ENCODE data around the gene SLIT3. TPM values are rescaled to one million over a fixed set of nuclear protein-coding genes. Genes with fewer than 3 reads are reported as not detected.

SLIT3 gene
- total and polyA plus RNA-seq, 10 of the 15 experiments (the other 5 are each of a cell fraction or from before 2014, with no cell fraction given) = 0.05 TPM; not detected in 9

DNA sequence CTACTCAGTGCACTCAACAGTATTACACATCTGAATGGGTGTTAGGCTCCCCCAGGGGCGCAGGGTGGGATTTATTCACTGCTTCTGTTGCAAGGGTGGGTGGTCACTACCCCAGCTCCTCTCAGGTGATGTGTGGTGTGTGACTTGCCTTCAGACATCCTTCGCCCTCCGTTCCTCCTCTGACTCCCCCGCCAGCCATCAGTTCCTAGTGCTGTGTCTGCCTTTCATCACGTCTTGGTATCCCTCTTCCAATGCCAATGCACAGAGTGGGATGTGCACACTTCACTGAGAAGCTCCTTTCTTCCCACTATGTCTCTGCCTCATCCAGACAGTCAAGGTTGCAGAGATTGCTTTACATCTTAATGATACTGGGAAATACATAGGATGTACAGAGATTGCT is 79.4 kb downstream of the SLIT3 start:
- Histone ChIP-seq H3K79me2 (ENCODE audit: control insufficient read depth, insufficient read depth, low read length) (no peaks in the 10 kb centered on the region), H3K27ac (ENCODE audit: control insufficient read depth, insufficient read depth) (no peak overlapping the region), H3K4me2 (ENCODE audit: control insufficient read depth, insufficient read depth) (no peak overlapping the region), H3K9ac (ENCODE audit: control insufficient read depth, insufficient read depth, low read length) (no peak overlapping the region), H3K36me3 (ENCODE audit: control insufficient read depth in 2 of 2, insufficient read depth in 2 of 2, low read length in 1 of 2) (no peaks in the 10 kb centered on the region), H3K27me3 (replicated peaks in 1 of 2; ENCODE audit: control insufficient read depth in 2 of 2, insufficient read depth in 2 of 2, low read length in 1 of 2) (0 out of 4 replicates have a peak, but pooled peaks cover 0 to 3% of the 10 kb centered on the region in 2 experiments), H3K4me1 (ENCODE audit: control insufficient read depth, insufficient read depth, low read length) (no peaks in the 10 kb centered on the region), H4K20me1 (ENCODE audit: control insufficient read depth, insufficient read depth) (no peaks in the 10 kb centered on the region), H2AFZ (ENCODE audit: control insufficient read depth, low read depth, low read length) (no peak overlapping the region), H3K4me3 (no peak overlapping the region), H3K9me3 (replicated peaks; ENCODE audit: control insufficient read depth, insufficient read depth, low read length) (no peaks in the 10 kb centered on the region)
- in situ Hi-C loops (cut with MboI) = no loop called here
- intact Hi-C loops (cut with micrococcal nuclease; ENCODE audit: unreplicated experiment) = no loop called here
- FAIRE-seq (no peak), DNase-seq (ENCODE audit: low read depth, low spot score) (no peak), ATAC-seq (no peak)
- ChIA-PET POLR2A (no interaction called here), SMC1A (ENCODE audit: uncharacterized antibody, unreplicated experiment) (no interaction called here), CTCF (interaction anchor here (0.5 kb wide), 1 partner anchor 15 kb away, joined by 3 read pairs; no protein-coding TSS in a partner anchor), RAD21 (ENCODE audit: unreplicated experiment) (no interaction called here)
- WGBS (ENCODE audit: insufficient coverage, insufficient replicate concordance, low lambda C conversion rate, missing lambda C conversion rate) = 40% methylated on average over 5 of the region's 5 CpGs
- TF ChIP-seq MYB (IDR thresholded peaks at IDR 0.05; ENCODE audit: borderline replicate concordance, low read depth, low read length) (no peak), SMAD5 (IDR thresholded peaks at IDR 0.05; ENCODE audit: low read depth) (no peak), JUND (IDR thresholded peaks at IDR 0.05; ENCODE audit: low read depth, low read length) (no peak), CREB1 (IDR thresholded peaks at IDR 0.05; ENCODE audit: low read depth) (no peak), KDM1A (IDR thresholded peaks at IDR 0.05; ENCODE audit: borderline replicate concordance) (no peak), TAF1 (IDR thresholded peaks at IDR 0.05; ENCODE audit: borderline replicate concordance, low read depth, low read length) (no peak), CBX5 (IDR thresholded peaks at IDR 0.05; ENCODE audit: low read depth) (no peak), EED (IDR thresholded peaks at IDR 0.05; ENCODE audit: low read depth) (no peak), TCF3 (IDR thresholded peaks at IDR 0.05; ENCODE audit: borderline replicate concordance, insufficient read depth, low read depth, low read length) (no peak)
- TF ChIP-seq, protein P1, sequence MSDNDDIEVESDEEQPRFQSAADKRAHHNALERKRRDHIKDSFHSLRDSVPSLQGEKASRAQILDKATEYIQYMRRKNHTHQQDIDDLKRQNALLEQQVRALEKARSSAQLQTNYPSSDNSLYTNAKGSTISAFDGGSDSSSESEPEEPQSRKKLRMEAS (IDR thresholded peaks at IDR 0.05; ENCODE audit: low read depth, low read length) = no peak
- TF ChIP-seq, protein P2, sequence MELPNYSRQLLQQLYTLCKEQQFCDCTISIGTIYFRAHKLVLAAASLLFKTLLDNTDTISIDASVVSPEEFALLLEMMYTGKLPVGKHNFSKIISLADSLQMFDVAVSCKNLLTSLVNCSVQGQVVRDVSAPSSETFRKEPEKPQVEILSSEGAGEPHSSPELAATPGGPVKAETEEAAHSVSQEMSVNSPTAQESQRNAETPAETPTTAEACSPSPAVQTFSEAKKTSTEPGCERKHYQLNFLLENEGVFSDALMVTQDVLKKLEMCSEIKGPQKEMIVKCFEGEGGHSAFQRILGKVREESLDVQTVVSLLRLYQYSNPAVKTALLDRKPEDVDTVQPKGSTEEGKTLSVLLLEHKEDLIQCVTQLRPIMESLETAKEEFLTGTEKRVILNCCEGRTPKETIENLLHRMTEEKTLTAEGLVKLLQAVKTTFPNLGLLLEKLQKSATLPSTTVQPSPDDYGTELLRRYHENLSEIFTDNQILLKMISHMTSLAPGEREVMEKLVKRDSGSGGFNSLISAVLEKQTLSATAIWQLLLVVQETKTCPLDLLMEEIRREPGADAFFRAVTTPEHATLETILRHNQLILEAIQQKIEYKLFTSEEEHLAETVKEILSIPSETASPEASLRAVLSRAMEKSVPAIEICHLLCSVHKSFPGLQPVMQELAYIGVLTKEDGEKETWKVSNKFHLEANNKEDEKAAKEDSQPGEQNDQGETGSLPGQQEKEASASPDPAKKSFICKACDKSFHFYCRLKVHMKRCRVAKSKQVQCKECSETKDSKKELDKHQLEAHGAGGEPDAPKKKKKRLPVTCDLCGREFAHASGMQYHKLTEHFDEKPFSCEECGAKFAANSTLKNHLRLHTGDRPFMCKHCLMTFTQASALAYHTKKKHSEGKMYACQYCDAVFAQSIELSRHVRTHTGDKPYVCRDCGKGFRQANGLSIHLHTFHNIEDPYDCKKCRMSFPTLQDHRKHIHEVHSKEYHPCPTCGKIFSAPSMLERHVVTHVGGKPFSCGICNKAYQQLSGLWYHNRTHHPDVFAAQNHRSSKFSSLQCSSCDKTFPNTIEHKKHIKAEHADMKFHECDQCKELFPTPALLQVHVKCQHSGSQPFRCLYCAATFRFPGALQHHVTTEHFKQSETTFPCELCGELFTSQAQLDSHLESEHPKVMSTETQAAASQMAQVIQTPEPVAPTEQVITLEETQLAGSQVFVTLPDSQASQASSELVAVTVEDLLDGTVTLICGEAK (IDR thresholded peaks at IDR 0.05; ENCODE audit: borderline replicate concordance) = no peak
- TF ChIP-seq, protein P3, sequence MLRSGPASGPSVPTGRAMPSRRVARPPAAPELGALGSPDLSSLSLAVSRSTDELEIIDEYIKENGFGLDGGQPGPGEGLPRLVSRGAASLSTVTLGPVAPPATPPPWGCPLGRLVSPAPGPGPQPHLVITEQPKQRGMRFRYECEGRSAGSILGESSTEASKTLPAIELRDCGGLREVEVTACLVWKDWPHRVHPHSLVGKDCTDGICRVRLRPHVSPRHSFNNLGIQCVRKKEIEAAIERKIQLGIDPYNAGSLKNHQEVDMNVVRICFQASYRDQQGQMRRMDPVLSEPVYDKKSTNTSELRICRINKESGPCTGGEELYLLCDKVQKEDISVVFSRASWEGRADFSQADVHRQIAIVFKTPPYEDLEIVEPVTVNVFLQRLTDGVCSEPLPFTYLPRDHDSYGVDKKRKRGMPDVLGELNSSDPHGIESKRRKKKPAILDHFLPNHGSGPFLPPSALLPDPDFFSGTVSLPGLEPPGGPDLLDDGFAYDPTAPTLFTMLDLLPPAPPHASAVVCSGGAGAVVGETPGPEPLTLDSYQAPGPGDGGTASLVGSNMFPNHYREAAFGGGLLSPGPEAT (IDR thresholded peaks at IDR 0.05; ENCODE audit: low read depth) = no peak
- TF ChIP-seq, protein P4, sequence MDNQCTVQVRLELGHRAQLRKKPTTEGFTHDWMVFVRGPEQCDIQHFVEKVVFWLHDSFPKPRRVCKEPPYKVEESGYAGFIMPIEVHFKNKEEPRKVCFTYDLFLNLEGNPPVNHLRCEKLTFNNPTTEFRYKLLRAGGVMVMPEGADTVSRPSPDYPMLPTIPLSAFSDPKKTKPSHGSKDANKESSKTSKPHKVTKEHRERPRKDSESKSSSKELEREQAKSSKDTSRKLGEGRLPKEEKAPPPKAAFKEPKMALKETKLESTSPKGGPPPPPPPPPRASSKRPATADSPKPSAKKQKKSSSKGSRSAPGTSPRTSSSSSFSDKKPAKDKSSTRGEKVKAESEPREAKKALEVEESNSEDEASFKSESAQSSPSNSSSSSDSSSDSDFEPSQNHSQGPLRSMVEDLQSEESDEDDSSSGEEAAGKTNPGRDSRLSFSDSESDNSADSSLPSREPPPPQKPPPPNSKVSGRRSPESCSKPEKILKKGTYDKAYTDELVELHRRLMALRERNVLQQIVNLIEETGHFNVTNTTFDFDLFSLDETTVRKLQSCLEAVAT (IDR thresholded peaks at IDR 0.05) = no peak
- BruUV-seq (replicated peaks) = no TSS peak
